SK-N-SH treated with all-trans-retinoic acid at 6 μM for 48 hours (cell line): Measurements from ENCODE around the gene RPS6KA2.

Experiments used
- ATAC-seq: fragments of 200-7000 bp; cut with Tn5 transposase; 3 replicates; pipeline ENCODE4 v1.9.1; 2020; ENCODE audit warnings: mild to moderate bottlenecking, moderate library complexity
- ARNTL ChIP-seq: fragments of 450-650 bp; formaldehyde crosslinking; IDR thresholded peaks from 2 replicates; pipeline ENCODE4 v1.5.0; 2020; ENCODE audit warnings: low read depth, mild to moderate bottlenecking, moderate library complexity, borderline replicate concordance
- BACH2 ChIP-seq: fragments of 250-450 bp; sonication (Bioruptor Pico); IDR thresholded peaks from 2 replicates; pipeline ENCODE4 v1.9.0; 2021; ENCODE audit warnings: mild to moderate bottlenecking, borderline replicate concordance
- CSDC2 ChIP-seq: fragments of 250-450 bp; sonication (Bioruptor Pico); IDR thresholded peaks from 2 replicates; pipeline ENCODE4 v1.5.0; 2020; ENCODE audit warnings: mild to moderate bottlenecking, moderate library complexity
- ESRRG ChIP-seq: fragments of 250-450 bp; sonication (Bioruptor Pico); IDR thresholded peaks from 2 replicates; pipeline ENCODE4 v1.6.1; 2021; ENCODE audit warnings: mild to moderate bottlenecking
- GLIS3 ChIP-seq: fragments of 250-450 bp; sonication (Bioruptor Pico); IDR thresholded peaks from 2 replicates; pipeline ENCODE4 v1.5.0; 2020; ENCODE audit warnings: mild to moderate bottlenecking, moderate library complexity
- ISL1 ChIP-seq: fragments of 250-450 bp; sonication (Bioruptor Pico); IDR thresholded peaks from 2 replicates; pipeline ENCODE4 v2.1.2; 2022; ENCODE audit warnings: mild to moderate bottlenecking, moderate library complexity
- OSR1 ChIP-seq: fragments of 250-450 bp; sonication (Bioruptor Pico); IDR thresholded peaks from 2 replicates; pipeline ENCODE4 v1.8.0; 2022; ENCODE audit warnings: moderate library complexity, mild to moderate bottlenecking, inconsistent platforms
- PPARA ChIP-seq: fragments of 250-450 bp; sonication (Bioruptor Pico); IDR thresholded peaks from 2 replicates; pipeline ENCODE4 v1.5.0; 2020; ENCODE audit warnings: mild to moderate bottlenecking, borderline replicate concordance
- RARB ChIP-seq: fragments of 250-450 bp; sonication (Bioruptor Pico); IDR thresholded peaks from 2 replicates; pipeline ENCODE4 v1.8.0; 2021; ENCODE audit warnings: mild to moderate bottlenecking, moderate library complexity
- TCF4 ChIP-seq: fragments of 250-450 bp; sonication (Bioruptor Pico); IDR thresholded peaks from 2 replicates; pipeline ENCODE4 v1.8.0; 2021; ENCODE audit warnings: mild to moderate bottlenecking, moderate library complexity, borderline replicate concordance
- TOX ChIP-seq: fragments of 250-450 bp; sonication (Bioruptor Pico); IDR thresholded peaks from 2 replicates; pipeline ENCODE4 v1.8.0; 2021; ENCODE audit warnings: mild to moderate bottlenecking, moderate library complexity, borderline replicate concordance
- ZFP3 ChIP-seq: fragments of 250-450 bp; sonication (Bioruptor Pico); IDR thresholded peaks from 2 replicates; pipeline ENCODE4 v1.5.0; 2020; ENCODE audit warnings: mild to moderate bottlenecking, moderate library complexity
- ZFP30 ChIP-seq: fragments of 450-650 bp; formaldehyde crosslinking; IDR thresholded peaks from 2 replicates; pipeline ENCODE4 v1.5.0; 2022; ENCODE audit warnings: mild to moderate bottlenecking, moderate library complexity
- ZNF565 ChIP-seq: fragments of 450-650 bp; formaldehyde crosslinking; conservative IDR thresholded peaks from 2 replicates; pipeline ENCODE4 v1.5.0; 2020; ENCODE audit warnings: low read depth, mild to moderate bottlenecking, moderate library complexity
- ZNF70 ChIP-seq: fragments of 450-650 bp; formaldehyde crosslinking; IDR thresholded peaks from 2 replicates; pipeline ENCODE4 v1.5.0; 2020; ENCODE audit warnings: mild to moderate bottlenecking, moderate library complexity
- ZNF8 ChIP-seq: fragments of 450-650 bp; formaldehyde crosslinking; IDR thresholded peaks from 2 replicates; pipeline ENCODE4 v1.5.0; 2020; ENCODE audit warnings: mild to moderate bottlenecking, moderate library complexity
- TF ChIP-seq, protein P1 (sequence below): fragments of 250-450 bp; sonication (Bioruptor Pico); IDR thresholded peaks from 2 replicates; pipeline ENCODE4 v1.5.1; 2021; ENCODE audit warnings: mild to moderate bottlenecking, moderate library complexity
- TF ChIP-seq, protein P2 (sequence below): fragments of 250-450 bp; sonication (Bioruptor Pico); IDR thresholded peaks from 2 replicates; pipeline ENCODE4 v1.5.1; 2020; ENCODE audit warnings: low read depth, mild to moderate bottlenecking, moderate library complexity
- TF ChIP-seq, protein P3 (sequence below): fragments of 250-450 bp; sonication (Bioruptor Pico); IDR thresholded peaks from 2 replicates; pipeline ENCODE4 v1.5.0; 2020; ENCODE audit warnings: mild to moderate bottlenecking, moderate library complexity
- TF ChIP-seq, protein P4 (sequence below): fragments of 250-450 bp; sonication (Bioruptor Pico); IDR thresholded peaks from 2 replicates; pipeline ENCODE4 v1.8.0; 2021; ENCODE audit warnings: low read depth, mild to moderate bottlenecking, moderate library complexity, borderline replicate concordance

The RPS6KA2 gene

DNA sequence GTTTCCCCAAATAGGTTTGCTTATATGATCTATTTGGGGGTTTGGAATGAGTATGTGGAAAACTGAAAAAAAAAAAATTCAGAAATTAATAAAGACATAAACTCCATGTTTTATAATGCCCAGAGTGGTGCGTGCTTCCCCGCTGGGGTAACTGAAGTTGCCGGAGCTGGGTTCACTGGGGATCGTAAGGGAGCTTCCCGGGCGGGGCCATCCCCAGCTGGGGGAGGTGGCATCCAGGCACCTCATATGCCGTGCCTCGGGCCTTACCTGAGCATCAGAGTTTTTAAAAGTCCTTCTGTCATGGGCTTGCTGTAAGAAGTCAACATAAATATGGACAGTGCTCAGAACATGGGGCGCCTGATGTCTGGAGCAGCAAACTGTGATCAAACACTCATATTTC lies 22.7 kb downstream of the RPS6KA2 start:
- TF ChIP-seq ESRRG (CRISPR knock-in tag) (no peak), ZFP30 (CRISPR knock-in tag) (no peak), ZNF8 (CRISPR knock-in tag) (no peak), TCF4 (no peak), OSR1 (CRISPR knock-in tag) (no peak), RARB (no peak), ARNTL (CRISPR knock-in tag) (no peak), GLIS3 (CRISPR knock-in tag) (no peak), BACH2 (CRISPR knock-in tag) (no peak), ISL1 (CRISPR knock-in tag) (no peak), CSDC2 (CRISPR knock-in tag) (no peak), ZFP3 (CRISPR knock-in tag) (no peak), TOX (no peak)
- TF ChIP-seq, protein P1, sequence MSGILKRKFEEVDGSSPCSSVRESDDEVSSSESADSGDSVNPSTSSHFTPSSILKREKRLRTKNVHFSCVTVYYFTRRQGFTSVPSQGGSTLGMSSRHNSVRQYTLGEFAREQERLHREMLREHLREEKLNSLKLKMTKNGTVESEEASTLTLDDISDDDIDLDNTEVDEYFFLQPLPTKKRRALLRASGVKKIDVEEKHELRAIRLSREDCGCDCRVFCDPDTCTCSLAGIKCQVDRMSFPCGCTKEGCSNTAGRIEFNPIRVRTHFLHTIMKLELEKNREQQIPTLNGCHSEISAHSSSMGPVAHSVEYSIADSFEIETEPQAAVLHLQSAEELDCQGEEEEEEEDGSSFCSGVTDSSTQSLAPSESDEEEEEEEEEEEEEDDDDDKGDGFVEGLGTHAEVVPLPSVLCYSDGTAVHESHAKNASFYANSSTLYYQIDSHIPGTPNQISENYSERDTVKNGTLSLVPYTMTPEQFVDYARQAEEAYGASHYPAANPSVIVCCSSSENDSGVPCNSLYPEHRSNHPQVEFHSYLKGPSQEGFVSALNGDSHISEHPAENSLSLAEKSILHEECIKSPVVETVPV (CRISPR knock-in tag), result no peak
- ATAC-seq, result no peak

DNA sequence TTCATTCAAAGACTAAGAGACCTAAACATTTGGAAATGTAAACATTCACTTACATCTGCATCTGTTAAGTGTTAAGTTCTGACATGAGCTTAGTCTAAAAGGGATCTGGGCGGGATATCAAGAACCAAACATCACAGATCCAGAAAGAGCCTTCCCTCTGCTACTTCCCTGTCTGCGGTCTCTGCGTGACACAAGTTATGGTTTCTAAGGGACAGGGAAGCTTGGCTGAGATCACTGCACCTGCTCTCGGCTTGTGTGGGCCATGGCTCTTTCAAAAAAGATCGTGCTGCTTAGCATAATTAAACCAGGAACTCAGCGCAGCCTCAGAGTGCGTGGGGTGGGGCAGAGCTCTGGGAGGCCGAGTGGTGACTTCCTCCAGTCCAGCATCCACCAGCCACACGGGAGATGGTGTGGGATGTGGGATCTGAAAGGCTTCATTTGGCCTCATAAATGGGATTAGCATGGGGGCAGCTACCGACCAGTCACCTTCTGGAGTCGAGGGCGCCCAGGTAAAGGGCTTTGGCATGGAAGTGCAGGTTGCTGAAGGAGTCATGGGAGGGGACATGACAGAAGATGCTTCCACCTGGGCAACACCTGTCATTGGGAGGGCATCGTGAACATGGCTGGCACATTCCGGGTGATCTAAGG lies 23.9 kb downstream of the RPS6KA2 start:
- TF ChIP-seq, protein P2, sequence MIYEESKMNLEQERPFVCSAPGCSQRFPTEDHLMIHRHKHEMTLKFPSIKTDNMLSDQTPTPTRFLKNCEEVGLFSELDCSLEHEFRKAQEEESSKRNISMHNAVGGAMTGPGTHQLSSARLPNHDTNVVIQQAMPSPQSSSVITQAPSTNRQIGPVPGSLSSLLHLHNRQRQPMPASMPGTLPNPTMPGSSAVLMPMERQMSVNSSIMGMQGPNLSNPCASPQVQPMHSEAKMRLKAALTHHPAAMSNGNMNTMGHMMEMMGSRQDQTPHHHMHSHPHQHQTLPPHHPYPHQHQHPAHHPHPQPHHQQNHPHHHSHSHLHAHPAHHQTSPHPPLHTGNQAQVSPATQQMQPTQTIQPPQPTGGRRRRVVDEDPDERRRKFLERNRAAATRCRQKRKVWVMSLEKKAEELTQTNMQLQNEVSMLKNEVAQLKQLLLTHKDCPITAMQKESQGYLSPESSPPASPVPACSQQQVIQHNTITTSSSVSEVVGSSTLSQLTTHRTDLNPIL (CRISPR knock-in tag), result no peak
- TF ChIP-seq ZNF70 (CRISPR knock-in tag), result no peak
- no peak for TF ChIP-seq PPARA (CRISPR knock-in tag)
- TF ChIP-seq, protein P3, sequence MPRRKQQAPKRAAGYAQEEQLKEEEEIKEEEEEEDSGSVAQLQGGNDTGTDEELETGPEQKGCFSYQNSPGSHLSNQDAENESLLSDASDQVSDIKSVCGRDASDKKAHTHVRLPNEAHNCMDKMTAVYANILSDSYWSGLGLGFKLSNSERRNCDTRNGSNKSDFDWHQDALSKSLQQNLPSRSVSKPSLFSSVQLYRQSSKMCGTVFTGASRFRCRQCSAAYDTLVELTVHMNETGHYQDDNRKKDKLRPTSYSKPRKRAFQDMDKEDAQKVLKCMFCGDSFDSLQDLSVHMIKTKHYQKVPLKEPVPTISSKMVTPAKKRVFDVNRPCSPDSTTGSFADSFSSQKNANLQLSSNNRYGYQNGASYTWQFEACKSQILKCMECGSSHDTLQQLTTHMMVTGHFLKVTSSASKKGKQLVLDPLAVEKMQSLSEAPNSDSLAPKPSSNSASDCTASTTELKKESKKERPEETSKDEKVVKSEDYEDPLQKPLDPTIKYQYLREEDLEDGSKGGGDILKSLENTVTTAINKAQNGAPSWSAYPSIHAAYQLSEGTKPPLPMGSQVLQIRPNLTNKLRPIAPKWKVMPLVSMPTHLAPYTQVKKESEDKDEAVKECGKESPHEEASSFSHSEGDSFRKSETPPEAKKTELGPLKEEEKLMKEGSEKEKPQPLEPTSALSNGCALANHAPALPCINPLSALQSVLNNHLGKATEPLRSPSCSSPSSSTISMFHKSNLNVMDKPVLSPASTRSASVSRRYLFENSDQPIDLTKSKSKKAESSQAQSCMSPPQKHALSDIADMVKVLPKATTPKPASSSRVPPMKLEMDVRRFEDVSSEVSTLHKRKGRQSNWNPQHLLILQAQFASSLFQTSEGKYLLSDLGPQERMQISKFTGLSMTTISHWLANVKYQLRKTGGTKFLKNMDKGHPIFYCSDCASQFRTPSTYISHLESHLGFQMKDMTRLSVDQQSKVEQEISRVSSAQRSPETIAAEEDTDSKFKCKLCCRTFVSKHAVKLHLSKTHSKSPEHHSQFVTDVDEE (CRISPR knock-in tag), result no peak
- no peak for TF ChIP-seq RARB
- TF ChIP-seq, protein P4, sequence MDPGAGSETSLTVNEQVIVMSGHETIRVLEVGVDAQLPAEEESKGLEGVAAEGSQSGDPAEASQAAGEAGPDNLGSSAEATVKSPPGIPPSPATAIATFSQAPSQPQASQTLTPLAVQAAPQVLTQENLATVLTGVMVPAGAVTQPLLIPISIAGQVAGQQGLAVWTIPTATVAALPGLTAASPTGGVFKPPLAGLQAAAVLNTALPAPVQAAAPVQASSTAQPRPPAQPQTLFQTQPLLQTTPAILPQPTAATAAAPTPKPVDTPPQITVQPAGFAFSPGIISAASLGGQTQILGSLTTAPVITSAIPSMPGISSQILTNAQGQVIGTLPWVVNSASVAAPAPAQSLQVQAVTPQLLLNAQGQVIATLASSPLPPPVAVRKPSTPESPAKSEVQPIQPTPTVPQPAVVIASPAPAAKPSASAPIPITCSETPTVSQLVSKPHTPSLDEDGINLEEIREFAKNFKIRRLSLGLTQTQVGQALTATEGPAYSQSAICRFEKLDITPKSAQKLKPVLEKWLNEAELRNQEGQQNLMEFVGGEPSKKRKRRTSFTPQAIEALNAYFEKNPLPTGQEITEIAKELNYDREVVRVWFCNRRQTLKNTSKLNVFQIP (CRISPR knock-in tag), result no peak
- no peak for TF ChIP-seq ZFP30 (CRISPR knock-in tag)
- no peak for TF ChIP-seq TCF4
- no peak for TF ChIP-seq ISL1 (CRISPR knock-in tag)
- no peak for TF ChIP-seq ARNTL (CRISPR knock-in tag)
- no peak for TF ChIP-seq CSDC2 (CRISPR knock-in tag)
- TF ChIP-seq ZFP3 (CRISPR knock-in tag), result no peak
- TF ChIP-seq ZNF8 (CRISPR knock-in tag), result no peak
- no peak for ATAC-seq

DNA sequence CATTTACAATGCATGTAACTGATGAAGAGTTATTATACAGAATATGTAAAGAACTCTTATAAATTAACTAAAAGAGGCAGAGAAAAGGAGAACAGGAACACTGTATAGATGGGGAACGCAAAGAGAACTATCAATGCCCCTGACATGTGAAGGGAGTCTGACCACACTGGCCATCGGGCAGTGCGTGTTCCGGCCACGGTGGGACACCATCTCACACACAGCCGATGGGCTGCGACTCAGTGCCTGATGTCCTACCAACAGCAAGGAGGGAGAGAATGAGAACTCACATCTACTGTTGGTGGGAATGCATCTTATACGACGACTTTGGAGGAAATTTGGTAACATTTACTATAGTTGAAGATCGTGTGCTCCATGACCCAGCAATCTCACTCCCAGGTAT lies 25.1 kb downstream of the RPS6KA2 start:
- ATAC-seq, result no peak
- TF ChIP-seq PPARA (CRISPR knock-in tag), result no peak
- TF ChIP-seq, protein P2 (CRISPR knock-in tag), result no peak
- TF ChIP-seq ZFP30 (CRISPR knock-in tag), result no peak
- TF ChIP-seq ARNTL (CRISPR knock-in tag), result no peak
- no peak for TF ChIP-seq TOX
- TF ChIP-seq, protein P4 (CRISPR knock-in tag), result no peak
- TF ChIP-seq ZNF565, result no peak
- TF ChIP-seq GLIS3 (CRISPR knock-in tag), result no peak
- TF ChIP-seq CSDC2 (CRISPR knock-in tag), result no peak
- no peak for TF ChIP-seq ZNF8 (CRISPR knock-in tag)
- TF ChIP-seq, protein P1 (CRISPR knock-in tag), result no peak
- no peak for TF ChIP-seq RARB
